ACHN (cell line): Measurements from ENCODE around the gene ALG3.

Experiments
- DNase-seq: peaks from one replicate; pipeline ENCODE4 v3.0.0-alpha.2; 2015
- in situ Hi-C: cut with HindIII; loops from 2 replicates; pipeline ENCODE4 v1.10.0; 2017; ENCODE audit warnings: low sequenced_read_pairs, low pct_ligation_motif_present, low pct_unique_long_range_greater_than_20kb

The ALG3 gene

GRCh38 chr3:184261270-184261853, 12.6 kb upstream of the ALG3 start, which contains the start of gene CAMK2N2:
Gene CAMK2N2, minus strand, starts transcription at chr3:184261553. Its CDS starts 268 bp downstream, at chr3:184261285.
- in situ Hi-C loops: no loop called here
- DNase-seq: peak; percentile 67

- no peak for DNase-seq
- in situ Hi-C loops: no loop called here
These were observed 12.0 kb upstream of the ALG3 start for GRCh38 chr3:184260724-184261269.

GRCh38 chr3:184259878-184260723, 11.3 kb upstream of the ALG3 start:
- in situ Hi-C loops: no loop called here
- DNase-seq: peak; percentile 39

GRCh38 chr3:184259396-184259877, 10.7 kb upstream of the ALG3 start:
- DNase-seq: no peak
- in situ Hi-C loops: no loop called here

- in situ Hi-C loops: no loop called here
- no peak for DNase-seq
These were observed 10.2 kb upstream of the ALG3 start for GRCh38 chr3:184258926-184259325.

- no peak for DNase-seq
- in situ Hi-C loops: no loop called here
These were observed 8.5 kb upstream of the ALG3 start for GRCh38 chr3:184257083-184257915.

GRCh38 chr3:184255291-184256039, 6.7 kb upstream of the ALG3 start:
- DNase-seq: no peak
- in situ Hi-C loops: no loop called here

GRCh38 chr3:184250167-184250828, 1.5 kb upstream of the ALG3 start:
- in situ Hi-C loops: no loop called here

GRCh38 chr3:184249412-184250166, 827 bp upstream of the ALG3 start, which contains the start of gene EEF1AKMT4:
Gene EEF1AKMT4, plus strand, starts transcription at chr3:184249672. Its CDS starts 23 bp downstream, at chr3:184249695.
- DNase-seq: peak; percentile 94
- in situ Hi-C loops: no loop called here

More at GRCh38 chr3:184250167-184250828, 1.5 kb upstream of the ALG3 start:
- DNase-seq: peak; percentile 90

GRCh38 chr3:184242297-184242685, 6.5 kb downstream of the ALG3 start:
- no peak for DNase-seq
- in situ Hi-C loops: no loop called here

- in situ Hi-C loops: no loop called here
- DNase-seq: no peak
These were observed 7.1 kb downstream of the ALG3 start for GRCh38 chr3:184241447-184242296.

- no peak for DNase-seq
- in situ Hi-C loops: no loop called here
These were observed 7.7 kb downstream of the ALG3 start for GRCh38 chr3:184241141-184241446.

GRCh38 chr3:184240384-184241140, 8.2 kb downstream of the ALG3 start:
- in situ Hi-C loops: no loop called here

GRCh38 chr3:184239708-184240107, 9.1 kb downstream of the ALG3 start:
- in situ Hi-C loops: no loop called here
- no peak for DNase-seq

More at GRCh38 chr3:184240384-184241140, 8.2 kb downstream of the ALG3 start:
- DNase-seq: peak; percentile 50

GRCh38 chr3:184239221-184239620, 9.5 kb downstream of the ALG3 start:
- DNase-seq: no peak
- in situ Hi-C loops: no loop called here
